ENCODE data around the gene CIRBP.

The CIRBP gene

GRCh38 chr19:1223018-1223855 is 45.9 kb upstream of the CIRBP start:
- peak; percentile 59 for TF ChIP-seq CTCF (IDR thresholded peaks at IDR 0.05; ENCODE audit: control insufficient read depth, extremely low read depth, insufficient read depth)
- H3K4me3 ChIP-seq (ENCODE audit: low read depth, low read length): no peak overlapping the region
- no peak for DNase-seq (ENCODE audit: low read depth)

- no peak for DNase-seq (ENCODE audit: low read depth)
- TF ChIP-seq CTCF (IDR thresholded peaks at IDR 0.05; ENCODE audit: control insufficient read depth, extremely low read depth, insufficient read depth): no peak
Observed at GRCh38 chr19:1224047-1224825, 44.9 kb upstream of the CIRBP start.

DNA sequence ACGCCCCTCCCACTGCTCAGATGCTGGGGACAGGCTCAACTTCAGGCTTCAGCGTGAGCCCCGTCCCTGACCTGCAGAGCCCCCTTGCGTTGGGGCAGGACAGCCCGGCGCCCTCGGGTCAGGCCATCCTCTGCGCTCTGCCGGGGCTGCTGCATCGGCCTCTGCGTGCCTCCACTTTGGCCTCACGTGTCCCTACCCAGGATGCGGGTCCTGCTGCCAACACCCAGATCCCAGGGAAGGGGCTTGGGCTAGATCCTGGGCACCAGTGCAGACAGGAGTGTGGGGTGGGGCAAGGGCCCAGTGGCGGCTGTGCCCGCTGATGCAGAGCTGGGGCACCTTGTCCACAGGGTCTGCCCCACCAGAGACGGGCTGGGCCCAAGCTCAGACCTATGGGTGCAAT is 44.3 kb upstream of the CIRBP start:
- no peak overlapping the region for H3K4me3 ChIP-seq (ENCODE audit: low read depth, low read length)
- TF ChIP-seq CTCF (IDR thresholded peaks at IDR 0.05; ENCODE audit: control insufficient read depth, extremely low read depth, insufficient read depth): no peak
- DNase-seq (ENCODE audit: low read depth): no peak

More at GRCh38 chr19:1224047-1224825, 44.9 kb upstream of the CIRBP start:
- H3K4me3 ChIP-seq (ENCODE audit: low read depth, low read length): no peak overlapping the region

DNA sequence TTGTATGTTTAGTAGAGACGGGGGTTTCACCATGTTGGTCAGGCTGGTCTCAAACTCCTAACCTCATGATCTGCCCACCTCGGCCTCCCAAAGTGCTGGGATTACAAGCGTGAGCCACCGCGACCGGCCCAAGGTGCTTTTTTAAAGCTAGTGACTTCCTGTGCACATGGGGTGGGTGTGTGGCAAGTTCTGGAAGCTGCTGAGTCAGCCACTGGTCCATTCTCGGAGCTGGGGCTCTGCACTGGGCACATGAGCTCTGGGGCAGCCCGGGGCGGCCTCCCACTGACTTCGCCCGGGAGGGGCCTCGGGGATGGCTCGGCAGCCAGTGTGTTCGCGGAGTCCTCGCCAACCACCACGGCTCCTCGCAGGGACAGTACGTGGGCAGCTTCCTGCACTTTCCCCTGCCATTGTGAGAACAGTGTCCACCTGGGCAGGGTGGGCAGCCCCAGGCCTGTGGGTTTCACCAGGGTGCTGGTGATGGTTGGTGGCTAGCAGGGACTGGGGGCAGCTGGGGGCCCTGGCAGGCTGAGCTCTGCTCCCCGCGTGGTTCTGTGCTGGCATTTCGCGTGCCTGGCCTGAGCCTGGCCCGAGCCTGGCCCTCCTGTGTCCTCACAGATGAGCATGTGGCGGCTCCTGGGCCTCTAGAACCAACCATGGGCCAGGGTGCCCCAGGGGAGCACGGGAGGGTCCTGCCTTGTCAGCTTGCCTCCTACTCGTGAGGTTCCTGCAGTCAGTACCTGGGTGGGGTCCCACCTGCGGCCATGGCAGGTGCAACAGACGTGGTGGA is 43.5 kb upstream of the CIRBP start:
- DNase-seq (ENCODE audit: low read depth): no peak
- H3K4me3 ChIP-seq (ENCODE audit: low read depth, low read length): no peak overlapping the region
- no peak for TF ChIP-seq CTCF (IDR thresholded peaks at IDR 0.05; ENCODE audit: control insufficient read depth, extremely low read depth, insufficient read depth)

DNA sequence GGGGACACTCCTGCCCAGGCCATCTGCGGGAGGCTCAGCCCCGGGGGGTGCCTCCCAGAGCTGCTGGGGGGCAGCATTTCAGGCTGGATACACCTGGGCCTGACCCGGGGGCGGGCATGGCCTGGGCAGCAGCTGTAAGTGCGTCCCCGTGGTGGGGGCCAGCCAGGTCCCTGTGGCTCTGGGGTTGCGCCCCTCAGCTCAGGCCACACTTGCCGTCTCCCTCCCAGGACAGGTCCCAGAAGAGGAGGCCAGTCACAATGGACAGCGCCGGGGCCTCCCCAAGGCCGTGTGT is 43.0 kb upstream of the CIRBP start:
- TF ChIP-seq CTCF (IDR thresholded peaks at IDR 0.05; ENCODE audit: control insufficient read depth, extremely low read depth, insufficient read depth): no peak
- DNase-seq (ENCODE audit: low read depth): no peak
- H3K4me3 ChIP-seq (ENCODE audit: low read depth, low read length): no peak overlapping the region

- DNase-seq (ENCODE audit: low read depth): no peak
- TF ChIP-seq CTCF (IDR thresholded peaks at IDR 0.05; ENCODE audit: control insufficient read depth, extremely low read depth, insufficient read depth): no peak
- no peak overlapping the region for H3K4me3 ChIP-seq (ENCODE audit: low read depth, low read length)
Observed at GRCh38 chr19:1226522-1227303, 42.4 kb upstream of the CIRBP start.
